Breast epithelium (tissue), 4 donors: ENCODE data around the gene WDR19. TPM values are rescaled to one million over a fixed set of nuclear protein-coding genes. Genes with fewer than 3 reads are reported as not detected.

Source experiments
- DNase-seq, 2 donors: peaks; one replicate each; pipeline ENCODE4 v3.0.0-alpha.2; 2019; ENCODE audit warnings: low spot score in 2 of 2
- H3K27ac ChIP-seq, 2 donors: fragments of 200-600 bp; sonication (generic) in 1 of 2; one replicate each; pipeline ENCODE4 v1.5.1; 2016 to 2019; ENCODE audit warnings: mild to moderate bottlenecking in 1 of 2
- H3K27me3 ChIP-seq, 2 donors: fragments of 200-600 bp; sonication (generic) in 1 of 2; one replicate each; pipeline versions ENCODE4 v1.5.1 to v1.6.0; 2017 to 2019; ENCODE audit warnings: control low read depth in 1 of 2, mild to moderate bottlenecking in 1 of 2
- H3K36me3 ChIP-seq: fragments of 200-600 bp; one replicate; pipeline ENCODE4 v1.5.1; 2019
- H3K4me1 ChIP-seq, 2 donors: fragments of 200-600 bp; sonication (generic); one replicate each; pipeline ENCODE4 v1.5.1; 2016 to 2019; ENCODE audit warnings: control low read depth in 1 of 2
- H3K4me3 ChIP-seq, 3 donors: fragments of 200-600 bp; sonication (generic); 1 replicate in 2 of 3; 2 replicates in 1 of 3; pipeline ENCODE4 v1.5.1; 2016 to 2019; ENCODE audit warnings: mild to moderate bottlenecking in 3 of 3, moderate library complexity in 2 of 3
- H3K9me3 ChIP-seq, 2 donors: fragments of 200-600 bp; sonication (generic) in 1 of 2; one replicate each; pipeline ENCODE4 v1.5.1; 2016 to 2019; ENCODE audit warnings: control low read depth in 1 of 2
- POLR2A ChIP-seq: fragments of 450-650 bp; IDR thresholded peaks from one replicate; pipeline ENCODE4 v1.6.1; 2016; ENCODE audit warnings: antibody characterized with exemption, mild to moderate bottlenecking, moderate library complexity
- POLR2AphosphoS5 ChIP-seq, 3 donors: sonication (generic); formaldehyde crosslinking; IDR thresholded peaks; one replicate each; pipeline ENCODE4 v1.6.1; 2017; ENCODE audit warnings: antibody characterized with exemption in 3 of 3
- intact Hi-C: fragments of 100-400 bp; cut with DNase I; formaldehyde crosslinking; loops from one replicate; pipeline ENCODE4 v1.15.1; 2023; ENCODE audit warnings: low total_unique reads
- total RNA-seq, 3 donors: library from RNA; depleted of rRNA; stranded (reverse); fragments of >200 nt; gene quantifications; one replicate each; pipeline ENCODE4 v1.1.0, GENCODE V29; 2016
- TF ChIP-seq, protein P1 (sequence below), 3 donors: fragments of 450-650 bp; IDR thresholded peaks; one replicate each; pipeline ENCODE4 v1.5.1; 2016 to 2017; ENCODE audit warnings: antibody characterized with exemption in 3 of 3, mild to moderate bottlenecking in 3 of 3, moderate library complexity in 3 of 3

Gene WDR19
- total RNA-seq, 3 donors from 2014 or later, result 65.6 to 75.8 (median 66.5) TPM

DNA sequence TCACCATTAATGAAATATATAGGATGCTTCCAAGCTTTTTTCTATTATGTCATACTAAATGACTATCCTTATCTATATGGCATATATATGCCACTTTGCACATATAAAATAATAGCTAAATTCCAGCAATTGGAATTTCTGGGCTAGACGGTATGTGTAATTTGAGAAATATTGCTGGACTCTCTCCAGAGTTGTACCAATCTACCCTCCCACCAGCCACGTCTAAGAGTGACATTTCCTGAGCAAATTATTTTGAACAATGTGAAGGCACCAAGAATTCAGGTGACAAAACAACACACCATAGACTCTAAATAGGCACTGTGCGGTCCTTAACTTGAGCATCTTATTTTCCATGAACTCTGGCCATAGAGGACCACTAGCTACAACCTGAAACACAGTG is 121.5 kb downstream of the WDR19 start:
- no peaks in the 10 kb centered on the region for H3K9me3 ChIP-seq
- intact Hi-C loops, result no loop called here

DNA sequence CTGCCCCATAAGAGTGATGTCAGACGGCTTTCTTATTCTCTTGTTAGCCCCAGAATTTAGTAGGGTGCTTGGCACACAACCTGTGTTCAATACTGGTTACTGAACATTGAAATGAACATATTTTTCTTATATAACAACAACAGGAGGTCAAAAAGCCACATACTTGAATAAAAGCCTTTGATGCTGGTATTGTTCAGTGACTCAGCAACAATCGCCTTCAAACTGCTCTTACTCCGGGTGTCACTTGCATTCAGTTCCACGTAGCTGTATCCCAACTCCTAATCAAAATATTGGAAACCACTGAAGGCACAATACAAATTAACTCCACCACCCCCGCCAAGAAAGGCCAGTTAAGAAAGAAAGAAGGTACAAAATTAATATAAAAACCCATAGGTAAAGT is 122.3 kb downstream of the WDR19 start:
- H3K9me3 ChIP-seq, result no peaks in the 10 kb centered on the region
- TF ChIP-seq, protein P1, sequence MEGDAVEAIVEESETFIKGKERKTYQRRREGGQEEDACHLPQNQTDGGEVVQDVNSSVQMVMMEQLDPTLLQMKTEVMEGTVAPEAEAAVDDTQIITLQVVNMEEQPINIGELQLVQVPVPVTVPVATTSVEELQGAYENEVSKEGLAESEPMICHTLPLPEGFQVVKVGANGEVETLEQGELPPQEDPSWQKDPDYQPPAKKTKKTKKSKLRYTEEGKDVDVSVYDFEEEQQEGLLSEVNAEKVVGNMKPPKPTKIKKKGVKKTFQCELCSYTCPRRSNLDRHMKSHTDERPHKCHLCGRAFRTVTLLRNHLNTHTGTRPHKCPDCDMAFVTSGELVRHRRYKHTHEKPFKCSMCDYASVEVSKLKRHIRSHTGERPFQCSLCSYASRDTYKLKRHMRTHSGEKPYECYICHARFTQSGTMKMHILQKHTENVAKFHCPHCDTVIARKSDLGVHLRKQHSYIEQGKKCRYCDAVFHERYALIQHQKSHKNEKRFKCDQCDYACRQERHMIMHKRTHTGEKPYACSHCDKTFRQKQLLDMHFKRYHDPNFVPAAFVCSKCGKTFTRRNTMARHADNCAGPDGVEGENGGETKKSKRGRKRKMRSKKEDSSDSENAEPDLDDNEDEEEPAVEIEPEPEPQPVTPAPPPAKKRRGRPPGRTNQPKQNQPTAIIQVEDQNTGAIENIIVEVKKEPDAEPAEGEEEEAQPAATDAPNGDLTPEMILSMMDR (IDR thresholded peaks at IDR 0.05), result no peak
- no peak for TF ChIP-seq POLR2AphosphoS5 (IDR thresholded peaks at IDR 0.05)
- no peak for TF ChIP-seq POLR2A
- no peaks in the 10 kb centered on the region for H3K27me3 ChIP-seq
- DNase-seq, result no peak
- H3K36me3 ChIP-seq, result peaks cover 9% of the 10 kb centered on the region
- no peak overlapping the region for H3K4me3 ChIP-seq
- no peak overlapping the region for H3K27ac ChIP-seq
- H3K4me1 ChIP-seq, result no peaks in the 10 kb centered on the region
- intact Hi-C loops, result no loop called here

More for the DNA sequence above, 121.5 kb downstream of the WDR19 start:
- Histone ChIP-seq H3K36me3 (peaks cover 6% of the 10 kb centered on the region), H3K27me3 (no peaks in the 10 kb centered on the region), H3K4me1 (no peaks in the 10 kb centered on the region), H3K4me3 (no peak overlapping the region), H3K27ac (no peak overlapping the region)
- DNase-seq, result no peak
- TF ChIP-seq POLR2A (no peak), POLR2AphosphoS5 (IDR thresholded peaks at IDR 0.05) (no peak)
- TF ChIP-seq, protein P1 (IDR thresholded peaks at IDR 0.05), result no peak

DNA sequence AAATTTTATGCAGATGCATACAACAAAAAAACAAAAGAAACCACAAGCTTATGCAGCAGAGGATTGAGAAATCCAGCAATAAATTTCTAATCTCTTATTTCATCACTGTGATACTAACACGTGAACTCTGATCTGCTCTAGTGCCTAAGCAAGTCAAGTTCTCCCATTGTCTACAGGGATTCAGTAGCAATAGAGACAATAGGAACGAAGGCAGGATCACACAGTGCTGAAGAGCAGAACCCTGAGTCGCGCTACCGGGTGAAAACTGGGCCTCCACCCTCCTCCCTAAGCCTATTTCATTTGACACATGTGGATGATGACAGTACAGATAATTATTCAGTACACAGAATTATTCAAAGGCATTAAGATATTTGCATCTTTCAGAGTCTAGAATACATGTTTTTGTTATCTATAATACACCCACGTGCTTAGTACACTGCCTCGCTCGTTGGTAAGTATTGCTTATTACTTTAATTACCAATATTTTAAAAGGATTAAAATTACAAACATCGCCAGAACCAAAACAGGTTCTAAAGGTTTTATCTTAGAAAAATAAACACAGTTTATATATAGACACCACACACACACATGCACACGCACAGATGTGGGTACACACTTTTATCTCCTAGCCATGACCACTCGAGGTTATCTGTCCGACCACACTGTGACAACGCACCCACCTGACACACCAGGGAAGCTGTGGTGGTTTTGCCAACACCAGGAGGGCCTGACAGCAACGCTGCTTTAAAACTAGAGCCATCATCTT is 123.8 kb downstream of the WDR19 start:
- no peak for DNase-seq
- no peak overlapping the region for H3K4me3 ChIP-seq
- intact Hi-C loops, result no loop called here
- no peaks in the 10 kb centered on the region for H3K9me3 ChIP-seq
- H3K36me3 ChIP-seq, result peaks cover 8% of the 10 kb centered on the region
- H3K4me1 ChIP-seq, result no peaks in the 10 kb centered on the region
- H3K27me3 ChIP-seq, result no peaks in the 10 kb centered on the region
- no peak overlapping the region for H3K27ac ChIP-seq
- no peak for TF ChIP-seq POLR2A
- TF ChIP-seq, protein P1 (IDR thresholded peaks at IDR 0.05), result no peak
- TF ChIP-seq POLR2AphosphoS5 (IDR thresholded peaks at IDR 0.05), result no peak

DNA sequence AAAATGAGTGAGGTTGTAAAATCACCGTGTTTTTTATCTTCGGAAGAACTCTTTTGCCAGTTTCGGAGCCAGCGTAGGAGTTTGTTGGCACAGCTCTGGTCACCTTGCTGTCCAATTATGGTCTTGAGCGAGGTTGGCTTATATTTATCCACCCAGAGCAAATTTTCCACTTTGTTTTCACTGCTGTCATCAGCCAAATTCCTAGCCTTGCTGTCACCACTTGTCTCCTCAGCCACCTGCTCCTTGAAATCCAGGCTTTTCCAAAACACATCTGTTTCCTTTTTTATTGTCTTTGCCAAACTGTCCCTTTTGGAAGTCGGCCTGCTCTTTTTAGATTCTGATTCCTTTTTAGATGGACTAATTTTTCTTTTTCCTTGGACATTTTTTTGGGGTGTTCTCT is 126.3 kb downstream of the WDR19 start:
- intact Hi-C loops, result no loop called here
- no peak for DNase-seq
- Histone ChIP-seq H3K9me3 (no peaks in the 10 kb centered on the region), H3K27ac (peak overlapping the region in 1 of 2 donors; percentile 8), H3K4me1 (no peaks in the 10 kb centered on the region), H3K36me3 (peaks cover 11% of the 10 kb centered on the region), H3K27me3 (no peaks in the 10 kb centered on the region), H3K4me3 (no peak overlapping the region)
- TF ChIP-seq POLR2A, result no peak
- TF ChIP-seq, protein P1 (IDR thresholded peaks at IDR 0.05), result no peak
- no peak for TF ChIP-seq POLR2AphosphoS5 (IDR thresholded peaks at IDR 0.05)

DNA sequence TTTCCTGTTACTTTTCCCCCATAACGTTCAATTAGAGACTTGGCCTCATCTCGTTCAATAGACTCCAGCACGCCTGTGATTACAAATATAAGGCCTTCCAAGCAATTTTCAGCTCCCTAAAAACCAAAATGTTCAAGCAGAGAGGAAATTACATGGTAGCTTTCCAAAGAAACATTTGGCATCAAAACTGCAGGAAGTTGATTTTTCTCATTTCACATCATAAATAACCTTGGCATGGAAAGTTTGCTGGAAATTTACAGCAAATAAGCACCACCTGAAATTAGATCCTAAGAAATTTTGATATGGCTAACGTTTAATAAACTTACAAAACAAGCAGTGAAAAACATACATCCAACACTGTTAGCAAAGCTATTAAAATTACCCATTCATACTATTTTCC is 130.5 kb downstream of the WDR19 start:
- Histone ChIP-seq H3K4me1 (no peaks in the 10 kb centered on the region), H3K9me3 (no peaks in the 10 kb centered on the region), H3K36me3 (peaks cover 11% of the 10 kb centered on the region), H3K27me3 (no peaks in the 10 kb centered on the region), H3K4me3 (no peak overlapping the region), H3K27ac (no peak overlapping the region)
- TF ChIP-seq POLR2A, result no peak
- no peak for TF ChIP-seq POLR2AphosphoS5 (IDR thresholded peaks at IDR 0.05)
- TF ChIP-seq, protein P1 (IDR thresholded peaks at IDR 0.05), result no peak
- intact Hi-C loops, result no loop called here
- DNase-seq, result no peak
